ENCODE measurements around the gene MCCC2.

DNA sequence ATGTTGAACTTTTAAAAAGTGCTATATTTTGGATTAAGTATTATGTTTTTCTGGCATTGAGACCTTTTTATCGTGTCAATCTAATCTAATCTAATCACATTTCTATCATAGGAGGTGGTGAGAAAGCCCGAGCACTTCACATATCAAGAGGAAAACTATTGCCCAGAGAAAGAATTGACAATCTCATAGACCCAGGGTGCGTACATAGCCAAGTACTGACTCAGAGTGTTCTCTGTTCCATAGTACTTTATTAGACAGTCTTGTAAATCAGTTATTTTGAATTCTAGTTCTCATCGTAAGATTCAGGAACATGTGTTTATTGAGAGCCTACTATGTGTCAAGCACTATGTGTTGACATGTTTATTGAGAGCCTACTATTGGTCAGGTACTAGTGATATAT lies 9.0 kb downstream of the MCCC2 start:
- TF ChIP-seq CTCF (IDR thresholded peaks at IDR 0.05; ENCODE audit: poor library complexity) (no peak), EZH2 (IDR thresholded peaks at IDR 0.05; ENCODE audit: borderline replicate concordance) (no peak), EZH2phosphoT487 (IDR thresholded peaks at IDR 0.05; ENCODE audit: low read depth, severe bottlenecking, unreplicated experiment) (no peak)

Measured in hepatocyte (in vitro differentiated cells).